ENCODE results near the gene APLP2.
A peak's percentile ranks its signal among the peaks of the same experiment; 100 is the strongest.
"Not testable (repeated sequence)": the region's sequence is repeated elsewhere in the genome, so short reads cannot be mapped to it uniquely, and the experiment has no call there.

APLP2 gene

GRCh38 chr11:130069659-130070108, at the start of gene APLP2:
Gene APLP2, plus strand, starts transcription at chr11:130069894. Its CDS starts 84 bp downstream, at chr11:130069978.
- ATAC-seq: peak; percentile 83
- 0 out of 2 replicates have a peak, but pooled peaks have one; percentile 17 for TF ChIP-seq ZNF70 (CRISPR knock-in tag; IDR thresholded peaks at IDR 0.05)
- TF ChIP-seq TSHZ2 (CRISPR knock-in tag; IDR thresholded peaks at IDR 0.05): no peak

- TF ChIP-seq ISL1 (CRISPR knock-in tag; IDR thresholded peaks at IDR 0.05) (no peak), ZNF70 (CRISPR knock-in tag; IDR thresholded peaks at IDR 0.05) (no peak), CSRNP3 (CRISPR knock-in tag; IDR thresholded peaks at IDR 0.05) (no peak), TSHZ2 (CRISPR knock-in tag; IDR thresholded peaks at IDR 0.05) (no peak)
- no peak for ATAC-seq
These were observed 49.4 kb upstream of the APLP2 start for GRCh38 chr11:130020323-130020722.

DNA sequence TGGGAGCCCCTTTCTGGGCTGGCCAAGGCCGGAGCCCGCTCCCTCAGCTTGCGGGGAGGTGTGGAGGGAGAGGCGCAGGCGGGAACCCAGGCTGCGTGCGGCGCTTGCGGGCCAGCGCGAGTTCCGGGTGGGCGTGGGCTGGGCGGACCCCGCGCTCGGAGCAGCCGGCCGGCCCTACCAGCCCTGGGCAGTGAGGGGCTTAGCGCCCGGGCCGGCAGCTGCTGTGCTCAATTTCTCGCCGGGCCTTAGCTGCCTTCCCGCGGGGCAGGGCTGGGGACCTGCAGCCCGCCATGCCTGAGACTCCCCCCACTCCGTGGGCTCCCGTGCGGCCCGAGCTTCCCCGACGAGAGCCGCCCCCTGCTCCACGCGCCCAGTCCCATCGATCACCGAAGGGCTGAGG, 48.1 kb upstream of the APLP2 start:
- ATAC-seq: not testable (repeated sequence)

GRCh38 chr11:130022799-130023198, 46.9 kb upstream of the APLP2 start:
- ATAC-seq: peak; percentile 69
- no peak for TF ChIP-seq CSDC2 (CRISPR knock-in tag; IDR thresholded peaks at IDR 0.05)
- TF ChIP-seq, protein P1, sequence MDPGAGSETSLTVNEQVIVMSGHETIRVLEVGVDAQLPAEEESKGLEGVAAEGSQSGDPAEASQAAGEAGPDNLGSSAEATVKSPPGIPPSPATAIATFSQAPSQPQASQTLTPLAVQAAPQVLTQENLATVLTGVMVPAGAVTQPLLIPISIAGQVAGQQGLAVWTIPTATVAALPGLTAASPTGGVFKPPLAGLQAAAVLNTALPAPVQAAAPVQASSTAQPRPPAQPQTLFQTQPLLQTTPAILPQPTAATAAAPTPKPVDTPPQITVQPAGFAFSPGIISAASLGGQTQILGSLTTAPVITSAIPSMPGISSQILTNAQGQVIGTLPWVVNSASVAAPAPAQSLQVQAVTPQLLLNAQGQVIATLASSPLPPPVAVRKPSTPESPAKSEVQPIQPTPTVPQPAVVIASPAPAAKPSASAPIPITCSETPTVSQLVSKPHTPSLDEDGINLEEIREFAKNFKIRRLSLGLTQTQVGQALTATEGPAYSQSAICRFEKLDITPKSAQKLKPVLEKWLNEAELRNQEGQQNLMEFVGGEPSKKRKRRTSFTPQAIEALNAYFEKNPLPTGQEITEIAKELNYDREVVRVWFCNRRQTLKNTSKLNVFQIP (CRISPR knock-in tag; IDR thresholded peaks at IDR 0.05; ENCODE audit: borderline replicate concordance, low read depth): no peak
- no peak for TF ChIP-seq ZC3H10 (CRISPR knock-in tag; IDR thresholded peaks at IDR 0.05)
- TF ChIP-seq ZFP30 (CRISPR knock-in tag; IDR thresholded peaks at IDR 0.05): no peak
- TF ChIP-seq RARB (CRISPR knock-in tag; IDR thresholded peaks at IDR 0.05): no peak
- TF ChIP-seq SNAI2 (CRISPR knock-in tag; IDR thresholded peaks at IDR 0.05): no peak
- TF ChIP-seq TCF4 (CRISPR knock-in tag; IDR thresholded peaks at IDR 0.05; ENCODE audit: borderline replicate concordance): no peak
- no peak for TF ChIP-seq ARNTL (CRISPR knock-in tag; IDR thresholded peaks at IDR 0.05; ENCODE audit: borderline replicate concordance, low read depth)
- TF ChIP-seq ESRRG (CRISPR knock-in tag; IDR thresholded peaks at IDR 0.05): no peak
- no peak for TF ChIP-seq CSRNP3 (CRISPR knock-in tag; IDR thresholded peaks at IDR 0.05)
- TF ChIP-seq ISL1 (CRISPR knock-in tag; IDR thresholded peaks at IDR 0.05): no peak

- peak; percentile 85 for ATAC-seq
- no peak for TF ChIP-seq ZNF70 (CRISPR knock-in tag; IDR thresholded peaks at IDR 0.05)
- TF ChIP-seq ISL1 (CRISPR knock-in tag; IDR thresholded peaks at IDR 0.05): no peak
- TF ChIP-seq ARNTL (CRISPR knock-in tag; IDR thresholded peaks at IDR 0.05; ENCODE audit: borderline replicate concordance, low read depth): no peak
- no peak for TF ChIP-seq TOX (CRISPR knock-in tag; IDR thresholded peaks at IDR 0.05; ENCODE audit: borderline replicate concordance)
- TF ChIP-seq, protein P1 (CRISPR knock-in tag; IDR thresholded peaks at IDR 0.05; ENCODE audit: borderline replicate concordance, low read depth): no peak
- no peak for TF ChIP-seq RARB (CRISPR knock-in tag; IDR thresholded peaks at IDR 0.05)
- no peak for TF ChIP-seq PATZ1 (CRISPR knock-in tag; IDR thresholded peaks at IDR 0.05; ENCODE audit: borderline replicate concordance)
- no peak for TF ChIP-seq ESRRG (CRISPR knock-in tag; IDR thresholded peaks at IDR 0.05)
- no peak for TF ChIP-seq CSRNP3 (CRISPR knock-in tag; IDR thresholded peaks at IDR 0.05)
- TF ChIP-seq PPARA (CRISPR knock-in tag; IDR thresholded peaks at IDR 0.05; ENCODE audit: borderline replicate concordance): no peak
- no peak for TF ChIP-seq TCF4 (CRISPR knock-in tag; IDR thresholded peaks at IDR 0.05; ENCODE audit: borderline replicate concordance)
These were observed 46.5 kb upstream of the APLP2 start for GRCh38 chr11:130023204-130023603.

Data from SK-N-SH treated with all-trans-retinoic acid at 6 μM for 48 hours (cell line).